Prostate gland (tissue), 2 donors: Measurements from ENCODE around the gene SLC16A13.
"Not testable (repeated sequence)": the region's sequence is repeated elsewhere in the genome, so short reads cannot be mapped to it uniquely, and the experiment has no call there.

Experiments used
- CTCF ChIP-seq, 4 experiments: fragments of 200-600 bp in 2 of 4; fragments of 450-650 bp in 2 of 4; sonication (generic) in 2 of 4; IDR thresholded peaks; 1 replicate in 3 of 4; 2 replicates in 1 of 4; pipeline ENCODE4 v1.5.1; 2016 to 2019; ENCODE audit warnings: antibody characterized with exemption in 4 of 4, mild to moderate bottlenecking in 2 of 4, moderate library complexity in 2 of 4
- POLR2A ChIP-seq: fragments of 450-650 bp; IDR thresholded peaks from one replicate; pipeline ENCODE4 v1.6.1; 2016; ENCODE audit warnings: antibody characterized with exemption, mild to moderate bottlenecking
- POLR2AphosphoS5 ChIP-seq: sonication (generic); formaldehyde crosslinking; IDR thresholded peaks from one replicate; pipeline ENCODE4 v1.6.1; 2017; ENCODE audit warnings: antibody characterized with exemption

DNA sequence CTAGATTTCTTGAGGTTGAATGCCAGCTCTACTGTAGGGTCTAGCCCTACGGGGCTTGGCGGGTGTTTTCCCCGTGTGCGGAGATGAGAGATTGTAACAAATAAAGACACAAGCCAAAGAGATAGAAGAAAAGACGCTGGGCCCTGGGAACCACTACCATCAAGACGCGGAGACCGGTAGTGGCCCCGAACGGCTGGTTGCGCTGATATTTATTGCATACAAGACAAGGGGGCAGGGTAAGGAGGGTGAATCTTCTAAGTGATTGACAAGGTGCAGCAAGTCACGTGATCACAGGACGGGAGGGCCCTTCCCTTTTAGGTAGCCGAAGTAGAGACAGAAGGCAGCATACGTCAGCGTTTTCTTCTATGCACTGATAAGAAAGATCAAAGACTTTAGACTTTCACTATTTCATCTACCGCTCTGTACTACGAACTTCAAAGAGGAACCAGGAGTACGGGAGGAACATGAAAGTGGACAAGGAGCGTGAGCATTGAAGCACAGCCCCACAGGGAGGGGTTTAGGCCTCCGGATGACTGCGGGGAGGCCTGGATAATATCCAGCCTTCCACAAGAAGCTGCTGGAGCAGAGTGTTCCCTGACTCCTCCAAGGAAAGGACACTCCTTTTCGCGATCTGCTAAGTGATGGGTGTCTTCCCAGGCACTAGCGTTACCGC lies 11.0 kb downstream of the SLC16A13 start:
- TF ChIP-seq CTCF (IDR thresholded peaks at IDR 0.05); POLR2A: not testable (repeated sequence)
- peak; percentile 56 for TF ChIP-seq POLR2AphosphoS5
